ENCODE measurements around the gene C11orf91. TPM values are rescaled to one million over a fixed set of nuclear protein-coding genes. Genes with fewer than 3 reads are reported as not detected.
"Not testable (repeated sequence)": the region's sequence is repeated elsewhere in the genome, so short reads cannot be mapped to it uniquely, and the experiment has no call there.

The C11orf91 gene
- total RNA-seq, 1 donor from 2014 or later = not detected

DNA sequence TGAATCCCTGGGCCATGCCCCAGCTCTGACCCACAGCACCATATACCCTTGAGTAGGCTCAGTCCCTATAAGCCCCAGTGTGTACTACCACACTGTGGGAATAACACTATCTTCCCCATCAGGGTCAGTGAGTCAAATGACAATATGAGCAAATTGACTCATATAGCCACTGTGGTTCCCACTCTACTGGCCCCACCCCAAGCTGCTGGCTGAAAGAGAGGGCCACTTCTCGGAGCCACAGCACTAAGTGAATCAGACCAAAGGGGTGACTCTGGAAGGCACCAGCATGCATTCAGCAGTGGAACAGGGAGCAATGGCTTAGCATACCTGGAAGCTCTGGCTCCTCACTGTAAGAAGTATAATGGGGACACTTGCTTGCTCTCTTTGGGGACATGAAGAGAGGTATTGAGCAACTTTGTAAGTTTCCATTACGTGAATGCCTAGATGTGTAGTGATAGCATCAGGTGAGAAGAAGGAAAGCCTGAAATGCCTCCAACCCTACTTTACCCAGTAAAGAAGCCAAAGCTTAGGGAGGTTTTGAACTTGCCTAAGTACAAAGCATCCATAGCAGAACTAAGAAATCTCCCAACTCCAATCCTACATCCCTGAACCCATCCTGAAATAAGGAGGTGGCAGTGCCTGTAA is 22.1 kb upstream of the C11orf91 start:
- DNase-seq (ENCODE audit: low spot score in 2 of 2) (no peak), FAIRE-seq (no peak)

GRCh38 chr11:33721984-33722383 is 21.4 kb upstream of the C11orf91 start:
- no peak for FAIRE-seq
- DNase-seq (ENCODE audit: low spot score in 2 of 2) = no peak

DNA sequence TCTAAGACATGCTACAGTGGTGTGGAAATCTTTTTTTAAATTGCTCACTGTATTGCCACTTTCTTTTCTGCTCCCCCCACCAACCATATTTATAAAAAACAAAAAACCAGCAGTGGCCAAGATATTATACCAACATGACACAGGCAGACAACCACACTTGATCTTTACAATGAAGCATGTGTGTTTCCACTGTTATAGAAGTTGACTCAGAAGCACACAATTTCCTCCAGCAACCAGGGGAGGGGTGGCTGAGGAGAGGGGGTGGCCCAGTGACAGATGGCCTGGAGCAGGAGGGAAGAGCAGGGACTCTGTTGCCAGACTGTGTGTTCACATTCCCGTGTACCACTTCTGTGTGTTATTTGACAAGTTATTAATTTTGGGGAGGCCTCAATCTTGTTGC is 20.8 kb upstream of the C11orf91 start:
- DNase-seq (ENCODE audit: low spot score in 2 of 2) = no peak

GRCh38 chr11:33719587-33719986 is 19.0 kb upstream of the C11orf91 start:
- FAIRE-seq (no peak), DNase-seq (ENCODE audit: low spot score in 2 of 2) (no peak)

More for the DNA sequence above, 20.8 kb upstream of the C11orf91 start:
- no peak for FAIRE-seq

GRCh38 chr11:33718440-33718839 is 17.8 kb upstream of the C11orf91 start:
- no peak for DNase-seq (ENCODE audit: low spot score in 2 of 2)
- no peak for FAIRE-seq

- DNase-seq (ENCODE audit: low spot score in 2 of 2) = no peak
- FAIRE-seq = no peak
These were observed 15.6 kb upstream of the C11orf91 start for GRCh38 chr11:33716243-33716642.

- DNase-seq (ENCODE audit: low spot score in 2 of 2) (no peak), FAIRE-seq (no peak)
These were observed 13.3 kb upstream of the C11orf91 start for GRCh38 chr11:33713856-33714398.

DNA sequence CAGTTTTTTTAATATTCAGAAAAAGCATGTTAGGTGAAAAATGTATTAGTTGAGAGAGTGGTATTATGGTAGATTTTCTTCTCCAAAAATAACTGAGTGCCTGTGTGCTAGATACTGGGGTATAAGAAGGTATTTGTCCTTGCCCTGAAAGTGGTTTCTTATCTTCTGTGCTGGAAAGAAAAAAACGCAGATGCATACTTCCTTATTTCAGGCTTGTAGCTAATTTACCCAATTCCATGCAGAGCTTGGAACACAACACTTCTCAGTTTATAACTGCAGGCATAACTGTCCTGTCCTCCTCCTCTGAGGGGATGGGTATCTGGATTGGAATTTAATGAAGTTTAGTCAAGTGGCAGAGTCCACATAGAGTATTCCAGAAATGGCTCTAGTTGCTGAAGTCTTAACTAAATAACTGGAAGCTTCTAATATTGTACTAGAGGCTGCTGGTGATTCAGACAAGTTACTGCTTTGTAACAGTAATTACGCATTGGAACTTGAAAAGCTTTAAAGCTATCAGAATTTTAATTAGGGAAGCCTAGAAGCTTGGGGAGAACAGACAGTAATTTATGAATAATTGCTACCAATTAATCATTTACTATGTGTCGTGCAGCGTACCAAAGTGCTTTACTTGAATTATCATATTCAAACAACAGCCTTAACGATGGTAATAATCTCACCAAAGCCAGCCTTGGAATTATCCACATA is 12.7 kb upstream of the C11orf91 start:
- FAIRE-seq (no peak), DNase-seq (ENCODE audit: low spot score in 2 of 2) (no peak)

DNA sequence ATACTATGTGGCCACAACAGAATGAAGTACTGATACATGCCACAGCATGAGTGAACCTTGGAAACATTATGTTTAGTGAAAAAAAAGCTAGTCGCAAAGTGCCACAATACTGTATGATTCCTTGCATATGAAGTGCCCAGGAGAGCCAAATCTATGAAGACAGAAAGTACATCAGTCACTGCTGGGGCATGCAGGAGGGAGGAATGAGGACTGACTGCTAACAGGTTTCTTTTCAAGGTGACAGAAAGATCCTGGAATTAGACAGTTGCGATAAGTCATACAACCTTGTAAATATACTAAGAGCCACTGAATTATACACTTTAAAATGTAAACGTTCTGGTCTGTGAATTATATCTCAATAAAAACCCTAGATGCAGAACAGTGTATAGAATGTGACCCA is 11.8 kb upstream of the C11orf91 start:
- DNase-seq (ENCODE audit: low spot score in 2 of 2) = no peak
- no peak for FAIRE-seq

DNA sequence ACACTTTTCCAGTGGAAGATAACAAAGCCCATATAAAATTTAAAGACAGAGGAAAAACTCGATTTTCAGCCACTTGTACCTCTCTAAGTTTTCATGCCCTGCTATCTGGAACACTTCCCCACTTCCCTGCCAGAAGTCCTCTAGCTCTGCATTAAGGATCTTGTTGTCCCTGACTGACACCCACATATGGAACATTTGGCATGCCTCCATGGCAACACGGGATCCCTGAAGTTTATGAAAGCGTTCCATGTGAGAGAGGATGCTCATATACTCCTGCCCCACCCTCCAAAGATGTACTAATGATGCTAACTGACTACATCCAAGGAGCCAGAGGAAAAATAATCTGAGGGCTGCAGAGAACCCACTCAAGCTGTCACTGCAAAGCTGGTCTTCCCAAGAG is 8.8 kb upstream of the C11orf91 start:
- DNase-seq (ENCODE audit: low spot score in 2 of 2) = no peak
- FAIRE-seq = no peak

- DNase-seq (ENCODE audit: low spot score in 2 of 2) = no peak
- FAIRE-seq = no peak
These were observed 8.4 kb upstream of the C11orf91 start for GRCh38 chr11:33708985-33709384.

- FAIRE-seq; DNase-seq (ENCODE audit: low spot score in 2 of 2): not testable (repeated sequence)
These were observed 7.2 kb upstream of the C11orf91 start for GRCh38 chr11:33707831-33708230.

DNA sequence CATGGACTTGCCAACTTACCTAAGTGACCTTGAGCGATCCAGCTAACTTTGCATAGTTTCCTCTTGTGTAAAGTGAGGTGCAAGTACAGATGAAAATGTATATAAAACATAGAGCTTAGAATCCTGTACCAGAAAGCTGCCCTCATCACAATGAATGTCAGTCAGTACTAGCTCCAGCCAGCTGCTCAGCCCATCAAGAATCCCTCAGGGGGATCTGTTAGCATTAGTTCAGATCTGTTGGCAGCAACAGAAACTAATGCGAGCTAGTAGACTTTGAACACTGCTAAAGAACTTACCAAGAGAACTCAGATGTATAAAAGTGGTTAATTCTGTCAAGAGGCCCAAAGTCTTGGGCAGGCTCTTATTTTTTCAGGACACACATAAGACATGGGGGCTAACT is 6.3 kb upstream of the C11orf91 start:
- FAIRE-seq = no peak

DNA sequence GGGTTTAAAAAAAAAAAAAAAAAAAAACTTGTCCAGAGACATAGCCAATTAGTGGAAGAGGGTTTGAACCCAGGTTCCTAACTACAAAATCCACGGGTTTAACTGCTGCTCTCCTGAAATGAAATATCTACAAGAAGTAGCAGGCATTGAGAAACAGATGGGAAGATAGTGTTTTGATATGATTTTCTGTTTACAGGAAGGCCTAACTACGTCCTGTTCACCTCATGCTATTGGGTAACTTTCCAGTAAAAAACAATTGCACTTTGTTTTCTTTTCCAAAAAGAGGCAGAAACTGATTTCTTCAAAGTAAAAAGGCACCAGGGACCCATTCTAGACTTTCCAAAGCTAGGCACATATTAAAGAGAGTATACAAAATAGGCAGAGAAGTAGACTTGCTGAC is 5.9 kb upstream of the C11orf91 start:
- no peak for FAIRE-seq
- DNase-seq (ENCODE audit: low spot score in 2 of 2) = no peak

More for the DNA sequence above, 6.3 kb upstream of the C11orf91 start:
- DNase-seq (ENCODE audit: low spot score in 2 of 2) = no peak

- FAIRE-seq = no peak
- no peak for DNase-seq (ENCODE audit: low spot score in 2 of 2)
These were observed 3.8 kb upstream of the C11orf91 start for GRCh38 chr11:33704240-33705002.

- no peak for FAIRE-seq
- no peak for DNase-seq (ENCODE audit: low spot score in 2 of 2)
These were observed 3.2 kb upstream of the C11orf91 start for GRCh38 chr11:33703788-33704187.

GRCh38 chr11:33703234-33703633 is 2.6 kb upstream of the C11orf91 start:
- no peak for FAIRE-seq
- DNase-seq (ENCODE audit: low spot score in 2 of 2) = no peak

DNA sequence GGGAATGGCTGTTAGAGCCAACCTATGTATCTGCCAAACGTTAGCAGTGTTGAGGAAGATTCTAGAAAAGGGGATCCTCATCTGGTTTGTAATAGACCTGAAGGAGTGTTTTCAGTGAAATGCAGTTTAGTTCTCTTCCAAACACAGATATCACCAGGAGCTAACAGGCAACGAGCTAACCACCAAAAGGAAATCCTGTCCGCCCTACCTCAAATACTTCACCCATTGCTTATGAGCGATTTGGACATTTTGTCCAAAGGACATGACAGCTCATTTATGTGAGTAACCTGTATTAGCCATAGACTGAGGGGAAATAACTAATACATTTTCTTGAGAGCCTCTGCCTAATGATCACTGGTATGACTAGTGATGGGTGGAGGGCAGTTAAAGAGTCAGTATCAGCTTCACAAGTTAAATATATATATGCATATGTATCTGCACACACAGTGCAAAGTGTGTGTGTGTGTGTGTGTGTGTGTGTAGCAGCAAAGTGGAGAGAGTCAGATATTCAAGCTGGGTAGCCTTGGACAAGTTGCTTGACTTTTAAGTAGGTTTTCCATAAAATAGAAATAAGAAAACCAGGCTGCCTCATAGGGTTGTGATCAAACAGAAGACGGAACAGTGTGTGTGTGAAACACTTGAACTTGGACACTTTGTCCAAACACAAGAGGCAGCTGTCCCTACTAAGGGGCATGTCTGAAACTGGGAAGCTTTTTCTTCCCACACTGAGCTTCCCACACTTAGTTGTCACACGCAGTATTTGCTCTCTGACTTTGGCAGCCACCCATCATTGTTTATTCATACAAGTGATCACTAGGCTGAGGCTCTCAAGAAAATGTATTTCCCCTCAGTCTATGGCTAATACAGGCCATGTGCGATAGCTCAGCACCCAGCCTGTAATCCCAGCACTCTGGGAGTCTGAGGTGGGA is 940 bp upstream of the C11orf91 start:
- DNase-seq (ENCODE audit: low spot score in 2 of 2) (peak in 1 of 2 donors; percentile 55), FAIRE-seq (no peak)

DNA sequence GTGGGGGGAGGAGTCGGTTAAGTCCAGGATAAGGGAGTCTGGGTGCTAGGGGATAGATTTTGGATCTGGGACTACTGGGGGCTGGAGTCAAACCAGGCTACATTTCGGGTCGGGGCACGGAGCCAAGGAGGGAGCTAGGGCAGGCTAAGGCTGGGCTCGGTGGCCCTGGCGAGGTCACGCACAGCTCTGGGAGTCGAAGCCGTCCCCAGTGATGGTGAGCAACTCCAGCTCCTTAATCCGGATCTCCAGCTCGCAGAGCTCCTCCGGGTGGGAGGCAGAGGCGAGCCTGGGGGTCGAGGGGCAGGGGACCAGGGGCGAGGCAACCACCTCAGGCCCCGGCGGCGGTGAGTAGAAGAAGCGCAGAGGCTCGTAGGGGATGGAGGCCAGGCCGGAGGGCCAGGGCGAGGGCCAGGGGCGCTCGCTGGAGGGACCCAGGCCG is 544 bp downstream of the C11orf91 start:
- no peak for FAIRE-seq
- DNase-seq (ENCODE audit: low spot score in 2 of 2) = no peak

GRCh38 chr11:33699515-33700062 is 1.0 kb downstream of the C11orf91 start:
- FAIRE-seq = no peak

More at GRCh38 chr11:33699515-33700062, 1.0 kb downstream of the C11orf91 start:
- DNase-seq (ENCODE audit: low spot score in 2 of 2) = no peak
